Stimulated activated CD4-positive, alpha-beta T cell treated with anti-CD3 and anti-CD28 coated beads, Interleukin-4, amount 100 ng/mL, for 24 hours (primary cell): Measurements from ENCODE around the gene ACTR3.

ENCODE experiments used
- DNase-seq: peaks from one replicate; pipeline ENCODE4 v3.0.0-alpha.2; 2020

Gene ACTR3

GRCh38 chr2:113876503-113877387, 13.1 kb upstream of the ACTR3 start:
- DNase-seq: peak; percentile 65

DNA sequence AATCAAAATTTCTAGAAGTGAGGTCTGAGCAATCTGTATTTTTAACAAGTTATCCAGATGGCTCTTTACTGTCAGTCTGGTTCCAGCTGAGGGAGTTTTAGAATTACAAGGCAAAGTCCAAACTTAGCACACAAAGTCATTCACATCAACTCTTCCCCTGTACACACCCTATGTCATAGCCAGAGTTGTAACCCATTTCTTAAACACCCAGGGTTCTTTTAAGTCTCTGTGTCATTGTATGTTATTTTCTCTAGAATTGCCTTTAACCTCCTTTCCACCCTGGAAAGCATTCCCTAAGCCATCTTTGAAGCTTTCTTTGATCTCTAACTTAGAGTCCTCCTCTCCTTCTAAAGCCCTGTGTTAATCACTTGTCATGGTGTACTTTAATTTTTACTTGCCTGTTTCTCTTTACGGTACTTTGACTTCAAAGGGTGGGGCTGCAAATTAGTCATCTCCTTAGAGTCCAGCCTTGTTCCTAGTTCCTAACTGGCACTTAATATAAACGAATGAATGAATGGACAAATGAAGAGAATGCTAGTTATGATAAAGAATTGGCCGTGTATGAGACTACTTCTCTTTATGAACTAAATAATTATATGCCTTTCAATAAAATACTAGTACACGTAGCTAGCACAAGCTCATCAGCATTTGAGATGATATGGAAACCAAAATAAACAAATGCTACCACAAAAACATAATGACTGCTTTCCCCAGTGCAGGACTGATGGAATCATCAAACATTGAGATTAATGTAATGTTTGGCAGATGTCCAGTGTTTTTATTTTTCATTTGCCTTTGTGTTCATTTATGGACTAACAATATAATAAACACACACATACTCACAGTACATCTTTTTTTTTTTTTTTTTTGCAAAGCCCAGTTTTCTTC, 11.9 kb upstream of the ACTR3 start:
- DNase-seq: no peak

- DNase-seq: no peak
Observed at GRCh38 chr2:113878743-113879142, 11.1 kb upstream of the ACTR3 start.

- no peak for DNase-seq
Observed at GRCh38 chr2:113879457-113879856, 10.4 kb upstream of the ACTR3 start.

- peak; percentile 48 for DNase-seq
Observed at GRCh38 chr2:113886479-113887008, 3.3 kb upstream of the ACTR3 start.

DNA sequence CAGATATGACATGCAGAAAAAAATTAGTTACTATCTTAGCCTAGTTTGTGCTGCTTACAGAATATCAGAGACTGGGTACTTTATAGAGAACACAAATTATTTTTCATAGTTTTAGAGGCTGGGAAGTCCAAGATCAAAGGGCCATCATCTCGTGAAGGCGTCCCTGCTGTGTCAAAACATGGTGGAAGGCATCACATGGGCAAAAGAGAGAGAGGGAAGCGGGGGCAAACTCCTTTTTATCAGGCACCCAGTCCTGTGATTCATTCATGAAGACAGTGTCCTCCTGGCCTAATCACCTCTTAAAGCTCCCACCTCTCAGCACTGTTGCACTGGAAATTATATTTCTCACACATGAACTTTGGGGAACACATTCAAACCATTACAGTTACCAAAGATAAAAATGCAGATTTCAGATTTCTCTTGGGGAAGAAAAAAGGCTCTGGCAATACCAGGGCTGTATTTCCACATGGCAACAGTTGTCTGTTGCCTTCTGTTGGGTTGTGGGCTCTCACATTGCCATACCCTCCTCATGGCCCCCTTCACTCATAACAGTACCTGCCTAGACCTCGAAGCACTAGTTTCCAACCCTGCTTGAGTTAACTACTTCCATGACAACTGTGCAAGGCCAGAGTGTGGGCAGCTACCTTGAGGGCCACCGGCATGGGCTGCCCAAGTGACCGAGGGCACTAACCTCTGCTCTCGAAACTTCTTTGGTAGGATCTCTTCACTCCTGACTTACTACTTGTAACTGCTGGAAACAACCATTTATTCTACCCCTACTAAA, 2.7 kb upstream of the ACTR3 start:
- no peak for DNase-seq

GRCh38 chr2:113888641-113889470, 1.0 kb upstream of the ACTR3 start:
- no peak for DNase-seq

DNA sequence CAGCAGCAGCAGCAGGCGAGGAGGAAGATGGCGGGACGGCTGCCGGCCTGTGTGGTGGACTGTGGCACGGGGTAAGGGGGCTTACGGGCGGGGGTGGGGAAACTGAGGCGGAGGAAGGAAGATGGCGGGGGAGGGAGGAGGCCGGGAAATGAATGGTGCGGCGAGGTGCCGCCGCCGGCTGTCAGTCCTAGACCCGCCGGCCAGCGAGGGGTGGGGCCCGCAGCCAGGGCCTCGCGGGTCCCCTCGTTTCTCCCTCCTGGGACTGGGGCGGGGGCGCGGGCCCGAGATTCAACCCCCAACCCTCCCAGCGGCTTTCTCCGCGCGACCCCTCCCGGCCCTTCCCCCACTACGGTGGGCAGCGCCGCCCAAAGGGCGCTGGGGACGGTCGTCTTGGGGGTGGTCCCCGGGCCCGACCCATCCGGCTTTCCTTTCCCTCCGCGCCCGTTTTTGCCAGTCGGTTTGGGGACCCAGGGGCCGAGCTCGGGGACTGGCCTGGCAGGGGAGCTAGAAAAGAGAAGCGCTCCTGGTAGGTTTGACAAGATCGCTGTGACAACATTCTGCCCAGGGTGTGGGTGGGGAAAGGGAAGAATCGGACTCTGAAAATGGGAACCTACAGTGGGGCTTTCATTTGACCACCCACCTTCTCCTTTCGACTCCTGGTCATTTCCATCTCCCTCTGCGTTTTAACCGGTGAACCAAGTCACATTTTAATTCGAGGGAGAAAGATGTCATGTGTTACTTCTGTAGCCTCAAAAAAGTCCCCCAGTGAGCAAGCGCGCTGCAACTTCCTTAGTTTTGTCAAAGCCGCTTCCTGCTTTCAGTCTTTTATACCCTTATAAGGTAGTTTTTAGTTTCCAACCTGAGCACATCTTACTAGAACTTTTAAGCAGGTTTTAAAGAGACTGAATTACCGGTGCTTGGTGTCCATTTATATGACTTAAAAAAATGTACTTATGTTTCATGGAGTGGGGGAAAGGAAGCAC, 655 bp downstream of the ACTR3 start:
- peak; percentile 80 for DNase-seq

DNA sequence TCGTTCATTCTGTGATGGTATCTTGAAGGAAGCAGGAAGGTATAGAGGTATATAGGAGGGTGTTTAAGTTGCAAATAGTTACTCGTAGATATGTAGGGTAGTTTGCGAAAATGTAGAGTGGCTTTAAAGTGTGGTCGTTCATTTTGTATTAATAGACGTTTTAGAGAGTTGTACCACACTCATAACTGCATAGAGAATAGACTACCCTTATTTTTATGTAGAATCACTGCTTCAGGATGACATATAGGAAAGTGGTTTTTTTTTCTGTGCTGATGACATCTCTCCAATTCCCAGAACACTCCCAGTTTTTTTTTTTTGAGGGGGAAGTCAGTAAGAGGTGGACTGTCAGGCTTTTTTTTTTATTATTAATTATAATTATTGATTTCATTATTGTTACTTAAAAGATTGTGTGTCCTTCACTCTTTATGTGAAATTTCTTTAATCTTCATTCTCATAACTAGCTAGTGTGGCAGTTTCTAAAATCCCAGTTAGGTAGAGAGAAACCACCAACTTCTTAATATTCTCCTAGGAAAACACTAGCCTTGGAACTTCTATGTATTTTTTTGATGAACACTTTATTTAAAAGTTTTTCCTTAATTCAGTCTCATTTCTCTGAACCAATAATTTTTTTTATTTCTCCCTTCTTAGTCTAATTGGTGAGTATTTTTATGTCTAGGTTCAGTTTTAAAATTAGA, 1.5 kb downstream of the ACTR3 start:
- no peak for DNase-seq

- DNase-seq: no peak
Observed at GRCh38 chr2:113892004-113892710, 2.3 kb downstream of the ACTR3 start.

DNA sequence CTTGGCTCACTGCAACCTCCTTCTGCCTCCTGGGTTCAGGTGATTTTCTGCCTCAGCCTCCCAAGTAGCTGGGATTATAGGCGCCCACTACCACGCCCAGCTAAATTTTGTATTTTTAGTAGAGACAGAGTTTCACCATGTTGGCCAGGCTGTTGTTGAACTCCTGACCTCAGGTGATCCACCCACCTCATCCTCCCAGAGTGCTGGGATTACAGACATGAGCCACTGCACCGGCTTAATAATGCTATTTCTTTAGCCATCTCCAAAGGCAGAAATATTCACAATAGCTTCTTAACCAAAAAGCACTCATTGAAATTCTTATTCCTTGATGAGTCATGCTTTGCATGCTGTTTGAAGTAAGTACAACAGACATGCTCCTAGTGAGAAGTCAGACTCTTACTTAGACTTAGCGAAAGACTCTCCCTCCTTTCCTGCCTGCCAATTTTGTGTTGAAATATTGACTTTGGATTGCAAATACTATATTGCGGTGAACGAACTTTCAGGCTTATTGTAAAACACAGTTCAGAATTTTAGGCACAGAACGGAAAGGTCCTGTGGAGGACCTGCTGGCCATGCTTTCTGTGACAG, 4.4 kb downstream of the ACTR3 start:
- DNase-seq: no peak

GRCh38 chr2:113895301-113895700, 5.4 kb downstream of the ACTR3 start:
- no peak for DNase-seq

DNA sequence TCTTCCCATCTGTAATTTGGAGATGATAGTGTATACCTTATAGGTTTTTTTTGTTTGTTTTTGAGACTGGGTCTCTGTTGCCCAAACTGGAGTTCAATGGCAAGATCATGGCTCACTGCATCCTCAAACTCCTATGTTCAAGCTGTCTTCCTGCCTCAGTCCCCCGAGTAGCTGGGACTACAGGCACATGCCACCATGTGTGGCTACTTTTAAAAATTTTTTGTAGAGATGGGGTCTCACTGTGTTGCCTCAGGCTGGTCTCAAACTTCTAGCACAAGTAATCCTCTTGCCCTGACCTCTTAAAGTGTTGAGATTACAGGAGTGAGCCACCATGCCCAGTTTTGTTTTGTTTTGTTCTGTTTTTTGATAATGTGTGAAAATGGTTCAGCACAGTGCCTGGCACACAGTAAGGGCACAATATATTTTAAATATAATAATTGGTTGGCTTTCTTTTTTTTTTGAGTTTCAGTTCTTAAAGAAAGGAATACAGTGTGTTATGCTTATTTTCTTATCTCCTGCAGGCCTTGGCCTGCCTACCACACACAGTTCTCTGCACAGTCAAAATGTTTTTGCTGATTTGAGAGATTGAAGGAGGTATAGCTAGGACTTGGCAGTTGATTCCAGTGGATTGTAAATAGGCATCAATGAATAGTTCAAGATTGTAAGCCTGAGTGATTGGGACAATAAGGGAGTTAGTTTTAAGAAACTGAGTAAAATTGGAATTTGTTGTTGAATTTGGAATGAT, 6.1 kb downstream of the ACTR3 start:
- no peak for DNase-seq

DNA sequence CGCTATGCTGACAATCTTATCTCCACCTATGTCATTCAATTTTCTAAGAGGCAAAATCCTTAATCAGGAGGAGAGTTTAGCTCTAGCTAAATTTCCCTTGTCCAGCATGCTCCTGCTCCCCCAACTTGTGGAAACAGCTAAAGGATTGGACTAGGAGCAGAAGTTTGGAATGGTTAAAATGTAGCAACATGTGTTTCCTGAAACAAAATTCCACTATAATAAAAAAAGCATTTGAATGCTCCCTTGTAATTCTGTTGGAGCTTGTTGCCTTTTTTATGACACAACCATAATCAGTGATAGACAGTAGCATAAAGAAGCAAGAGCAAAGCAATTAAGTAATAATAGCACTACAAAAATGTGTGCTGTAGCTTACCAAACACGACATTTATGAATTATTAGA, 6.9 kb downstream of the ACTR3 start:
- no peak for DNase-seq

GRCh38 chr2:113898081-113898480, 8.2 kb downstream of the ACTR3 start:
- DNase-seq: no peak

- no peak for DNase-seq
Observed at GRCh38 chr2:113899166-113899565, 9.3 kb downstream of the ACTR3 start.

- DNase-seq: no peak
Observed at GRCh38 chr2:113901943-113902342, 12.1 kb downstream of the ACTR3 start.

GRCh38 chr2:113905886-113906285, 16.0 kb downstream of the ACTR3 start:
- DNase-seq: no peak
